ENCODE measurements around the gene CAMTA1. TPM values are rescaled to one million over a fixed set of nuclear protein-coding genes. Genes with fewer than 3 reads are reported as not detected.

CAMTA1 gene
- total RNA-seq, 1 experiment from 2014 or later = 50.3 TPM

DNA sequence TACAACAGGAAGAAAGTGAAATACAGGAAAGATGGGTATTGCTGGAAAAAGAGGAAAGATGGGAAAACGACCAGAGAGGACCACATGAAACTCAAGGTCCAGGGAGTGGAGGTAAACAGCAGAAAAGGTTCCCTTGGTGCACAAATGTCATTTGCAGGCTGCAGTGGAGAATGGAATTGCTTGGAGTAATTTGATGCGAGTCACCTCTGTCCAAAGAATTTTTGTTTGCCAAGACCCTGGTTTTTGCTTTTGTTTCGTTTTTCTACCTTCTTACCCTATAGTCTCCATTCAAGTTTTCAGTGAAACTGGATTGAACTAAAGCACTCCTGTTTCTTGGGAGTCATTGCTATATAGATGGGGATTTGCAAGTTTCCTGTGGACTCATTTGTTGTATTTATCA is 464.3 kb downstream of the CAMTA1 start:
- BruUV-seq (replicated peaks) = no TSS peak
- TF ChIP-seq, protein P1, sequence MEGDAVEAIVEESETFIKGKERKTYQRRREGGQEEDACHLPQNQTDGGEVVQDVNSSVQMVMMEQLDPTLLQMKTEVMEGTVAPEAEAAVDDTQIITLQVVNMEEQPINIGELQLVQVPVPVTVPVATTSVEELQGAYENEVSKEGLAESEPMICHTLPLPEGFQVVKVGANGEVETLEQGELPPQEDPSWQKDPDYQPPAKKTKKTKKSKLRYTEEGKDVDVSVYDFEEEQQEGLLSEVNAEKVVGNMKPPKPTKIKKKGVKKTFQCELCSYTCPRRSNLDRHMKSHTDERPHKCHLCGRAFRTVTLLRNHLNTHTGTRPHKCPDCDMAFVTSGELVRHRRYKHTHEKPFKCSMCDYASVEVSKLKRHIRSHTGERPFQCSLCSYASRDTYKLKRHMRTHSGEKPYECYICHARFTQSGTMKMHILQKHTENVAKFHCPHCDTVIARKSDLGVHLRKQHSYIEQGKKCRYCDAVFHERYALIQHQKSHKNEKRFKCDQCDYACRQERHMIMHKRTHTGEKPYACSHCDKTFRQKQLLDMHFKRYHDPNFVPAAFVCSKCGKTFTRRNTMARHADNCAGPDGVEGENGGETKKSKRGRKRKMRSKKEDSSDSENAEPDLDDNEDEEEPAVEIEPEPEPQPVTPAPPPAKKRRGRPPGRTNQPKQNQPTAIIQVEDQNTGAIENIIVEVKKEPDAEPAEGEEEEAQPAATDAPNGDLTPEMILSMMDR (IDR thresholded peaks at IDR 0.05; ENCODE audit: unreplicated experiment) = no peak
- no peak overlapping the region for H3K27ac Mint-ChIP-seq (ENCODE audit: unreplicated experiment)
- CTCF ChIA-PET = no interaction called here
- H3K4me1 Mint-ChIP-seq (ENCODE audit: low read depth, unreplicated experiment) = no peaks in the 10 kb centered on the region
- no peaks in the 10 kb centered on the region for H3K36me3 Mint-ChIP-seq (ENCODE audit: insufficient read depth, unreplicated experiment)
- DNase-seq = no peak
- intact Hi-C loops (cut with micrococcal nuclease; ENCODE audit: unreplicated experiment) = no loop called here
- no peaks in the 10 kb centered on the region for H3K9me3 Mint-ChIP-seq (ENCODE audit: low read depth, unreplicated experiment)
- H3K27me3 Mint-ChIP-seq (ENCODE audit: unreplicated experiment) = peaks cover 26% of the 10 kb centered on the region
- H3K4me3 Mint-ChIP-seq (ENCODE audit: low read depth, unreplicated experiment) = no peak overlapping the region

- no peaks in the 10 kb centered on the region for H3K9me3 Mint-ChIP-seq (ENCODE audit: low read depth, unreplicated experiment)
- H3K27ac Mint-ChIP-seq (ENCODE audit: unreplicated experiment) = no peak overlapping the region
- TF ChIP-seq, protein P1 (IDR thresholded peaks at IDR 0.05; ENCODE audit: unreplicated experiment) = no peak
- H3K27me3 Mint-ChIP-seq (ENCODE audit: unreplicated experiment) = peaks cover 26% of the 10 kb centered on the region
- no peaks in the 10 kb centered on the region for H3K36me3 Mint-ChIP-seq (ENCODE audit: insufficient read depth, unreplicated experiment)
- H3K4me3 Mint-ChIP-seq (ENCODE audit: low read depth, unreplicated experiment) = no peak overlapping the region
- BruUV-seq (replicated peaks) = no TSS peak
- CTCF ChIA-PET = no interaction called here
- no peak for DNase-seq
- intact Hi-C loops (cut with micrococcal nuclease; ENCODE audit: unreplicated experiment) = no loop called here
- peaks cover 1% of the 10 kb centered on the region for H3K4me1 Mint-ChIP-seq (ENCODE audit: low read depth, unreplicated experiment)
Observed at GRCh38 chr1:7250176-7250575, 464.9 kb downstream of the CAMTA1 start.

DNA sequence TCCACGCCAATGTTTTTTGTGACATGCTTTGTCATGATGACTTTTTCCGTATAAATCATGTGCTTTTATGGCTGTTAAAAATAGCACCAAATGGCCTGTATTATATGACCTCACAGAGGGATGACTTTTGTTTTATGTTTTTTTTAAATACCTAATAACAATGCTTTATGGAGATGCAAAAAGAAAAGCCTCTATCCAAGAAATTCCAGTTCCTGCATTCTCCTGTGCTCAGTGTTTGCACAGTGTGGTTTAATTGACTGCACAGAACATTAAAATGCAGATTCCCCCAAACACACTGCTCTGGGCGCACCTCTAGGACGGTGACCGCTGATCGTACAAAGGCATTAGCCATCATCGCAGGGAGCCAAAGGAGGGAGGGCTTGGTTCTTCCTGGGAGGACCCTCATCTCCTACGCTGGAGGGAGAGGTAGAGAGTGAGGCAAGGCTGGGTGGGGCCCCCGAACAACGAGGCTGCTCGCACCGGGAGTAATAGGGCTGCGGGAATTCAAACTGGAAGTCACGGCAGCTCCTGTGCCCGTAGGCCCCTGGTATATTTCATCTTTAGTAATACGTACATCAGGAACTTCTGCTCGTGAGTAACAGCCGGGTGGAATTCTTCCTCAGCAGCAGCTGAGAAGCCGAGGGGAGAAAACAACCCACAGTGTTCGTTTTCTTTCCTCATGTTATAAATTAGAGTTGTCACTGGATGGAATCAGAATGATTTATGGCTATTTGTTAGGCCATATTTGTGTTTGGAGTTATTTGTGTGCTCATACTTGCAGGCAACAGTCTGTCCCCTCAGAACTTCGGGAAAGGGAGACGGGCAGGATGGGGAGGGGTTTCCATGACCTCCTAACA is 465.6 kb downstream of the CAMTA1 start:
- Mint-ChIP-seq H3K27ac (ENCODE audit: unreplicated experiment) (no peak overlapping the region), H3K4me3 (ENCODE audit: low read depth, unreplicated experiment) (no peak overlapping the region), H3K4me1 (ENCODE audit: low read depth, unreplicated experiment) (peaks cover 8% of the 10 kb centered on the region), H3K27me3 (ENCODE audit: unreplicated experiment) (peaks cover 26% of the 10 kb centered on the region), H3K36me3 (ENCODE audit: insufficient read depth, unreplicated experiment) (no peaks in the 10 kb centered on the region), H3K9me3 (ENCODE audit: low read depth, unreplicated experiment) (no peaks in the 10 kb centered on the region)
- TF ChIP-seq, protein P1 (IDR thresholded peaks at IDR 0.05; ENCODE audit: unreplicated experiment) = no peak
- CTCF ChIA-PET = no interaction called here
- DNase-seq = no peak
- intact Hi-C loops (cut with micrococcal nuclease; ENCODE audit: unreplicated experiment) = no loop called here
- no TSS peak for BruUV-seq (replicated peaks)

DNA sequence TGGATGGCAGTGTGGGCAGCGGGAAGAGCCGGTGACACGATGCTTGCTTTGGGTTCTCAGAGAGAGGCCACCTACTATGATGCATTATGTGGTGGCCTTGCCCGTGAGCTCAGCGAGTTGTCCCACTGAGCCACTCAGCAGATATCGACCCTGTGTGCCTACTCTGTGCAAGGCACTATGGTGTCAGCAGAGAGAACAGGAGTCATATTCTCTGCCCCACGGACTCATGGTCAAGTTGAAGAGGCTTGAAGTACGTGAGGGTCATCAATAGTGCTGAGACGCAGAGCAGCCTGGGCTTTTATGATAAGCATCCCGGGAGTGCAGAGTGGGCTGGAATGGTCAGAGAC is 466.2 kb downstream of the CAMTA1 start:
- no peak overlapping the region for H3K27ac Mint-ChIP-seq (ENCODE audit: unreplicated experiment)
- intact Hi-C loops (cut with micrococcal nuclease; ENCODE audit: unreplicated experiment) = no loop called here
- TF ChIP-seq, protein P1 (IDR thresholded peaks at IDR 0.05; ENCODE audit: unreplicated experiment) = no peak
- DNase-seq = no peak
- H3K27me3 Mint-ChIP-seq (ENCODE audit: unreplicated experiment) = peaks cover 26% of the 10 kb centered on the region
- peaks cover 9% of the 10 kb centered on the region for H3K4me1 Mint-ChIP-seq (ENCODE audit: low read depth, unreplicated experiment)
- no peaks in the 10 kb centered on the region for H3K9me3 Mint-ChIP-seq (ENCODE audit: low read depth, unreplicated experiment)
- no peak overlapping the region for H3K4me3 Mint-ChIP-seq (ENCODE audit: low read depth, unreplicated experiment)
- BruUV-seq (replicated peaks) = no TSS peak
- no peaks in the 10 kb centered on the region for H3K36me3 Mint-ChIP-seq (ENCODE audit: insufficient read depth, unreplicated experiment)
- CTCF ChIA-PET = no interaction called here
